H7 (cell line): ENCODE results near the gene VEGFB. TPM values are rescaled to one million over a fixed set of nuclear protein-coding genes. Genes with fewer than 3 reads are reported as not detected.

Experiments used
- DNase-seq: peaks from one replicate; pipeline ENCODE4 v3.0.0; 2012
- H3K27me3 ChIP-seq: 2 replicates; pipeline ENCODE4 v1.6.0; 2011; ENCODE audit warnings: mild to moderate bottlenecking, low read length; ENCODE audit not compliant: control insufficient read depth, insufficient read depth
- H3K36me3 ChIP-seq: replicated peaks from 2 replicates; pipeline ENCODE4 v1.5.1; 2011; ENCODE audit warnings: low read length; ENCODE audit not compliant: control insufficient read depth, insufficient read depth
- H3K4me3 ChIP-seq: 2 replicates; pipeline ENCODE4 v1.5.1; 2011; ENCODE audit warnings: low read depth, mild to moderate bottlenecking, control low read depth, low read length, moderate library complexity; ENCODE audit not compliant: insufficient read depth
- total RNA-seq: library from RNA; depleted of rRNA; stranded (reverse); fragments of >200 nt; shearing (Covaris generic); gene quantifications from 2 replicates; pipeline ENCODE4 v1.2.3, GENCODE V29; 2014

VEGFB gene
- total RNA-seq, 1 experiment from 2014 or later = 17.6 TPM

- no peak for DNase-seq
- H3K36me3 ChIP-seq = no peaks in the 10 kb centered on the region
Observed at GRCh38 chr11:64232182-64232966, 2.0 kb upstream of the VEGFB start.

GRCh38 chr11:64232967-64233315 is 1.4 kb upstream of the VEGFB start:
- Histone ChIP-seq H3K27me3 (peaks cover 10% of the 10 kb centered on the region; the same call in 1 of the 2 replicates), H3K36me3 (peaks cover 4% of the 10 kb centered on the region), H3K4me3 (no peak overlapping the region)
- DNase-seq = no peak

More at GRCh38 chr11:64232182-64232966, 2.0 kb upstream of the VEGFB start:
- Histone ChIP-seq H3K27me3 (peaks cover 10% of the 10 kb centered on the region; the same call in 1 of the 2 replicates), H3K4me3 (no peak overlapping the region)

GRCh38 chr11:64234647-64235379 is 429 bp downstream of the VEGFB start:
- Histone ChIP-seq H3K27me3 (peaks cover 10% of the 10 kb centered on the region; the same call in 1 of the 2 replicates), H3K36me3 (peaks cover 8% of the 10 kb centered on the region), H3K4me3 (peak overlapping the region; percentile 55)
- DNase-seq = peak; percentile 88

- peak overlapping the region; percentile 55 for H3K4me3 ChIP-seq
- H3K27me3 ChIP-seq = peaks cover 10% of the 10 kb centered on the region; the same call in 1 of the 2 replicates
- no peak for DNase-seq
- peaks cover 8% of the 10 kb centered on the region for H3K36me3 ChIP-seq
Observed at GRCh38 chr11:64235437-64236161, 1.2 kb downstream of the VEGFB start.

- H3K36me3 ChIP-seq = peaks cover 8% of the 10 kb centered on the region
- no peak for DNase-seq
Observed at GRCh38 chr11:64237484-64237951, 3.1 kb downstream of the VEGFB start.

GRCh38 chr11:64238076-64238475 is 3.7 kb downstream of the VEGFB start:
- Histone ChIP-seq H3K36me3 (peaks cover 8% of the 10 kb centered on the region), H3K4me3 (no peak overlapping the region), H3K27me3 (peaks cover 7% of the 10 kb centered on the region; the same call in 1 of the 2 replicates)
- no peak for DNase-seq

More at GRCh38 chr11:64237484-64237951, 3.1 kb downstream of the VEGFB start:
- H3K4me3 ChIP-seq = no peak overlapping the region
- peaks cover 10% of the 10 kb centered on the region; the same call in 1 of the 2 replicates for H3K27me3 ChIP-seq

- DNase-seq = no peak
- Histone ChIP-seq H3K36me3 (peaks cover 16% of the 10 kb centered on the region), H3K27me3 (peaks cover 1% of the 10 kb centered on the region; the same call in 1 of the 2 replicates), H3K4me3 (no peak overlapping the region)
Observed at GRCh38 chr11:64238999-64239398, 4.6 kb downstream of the VEGFB start.

- no peaks in the 10 kb centered on the region; the same call in 1 of the 2 replicates for H3K27me3 ChIP-seq
- peaks cover 18% of the 10 kb centered on the region for H3K36me3 ChIP-seq
- DNase-seq = no peak
- peak overlapping the region; percentile 94 for H3K4me3 ChIP-seq
Observed at GRCh38 chr11:64239662-64240434, 5.5 kb downstream of the VEGFB start.

- Histone ChIP-seq H3K27me3 (no peaks in the 10 kb centered on the region), H3K4me3 (peak within 1 kb of the TSS; percentile 94), H3K36me3 (peaks cover 18% of the 10 kb centered on the region)
- peak; percentile 100 for DNase-seq
Observed at GRCh38 chr11:64240435-64241240, 6.3 kb downstream of the VEGFB start, which contains the start of gene FKBP2. Gene FKBP2, plus strand, starts transcription at chr11:64241095. Its CDS starts 1,293 bp downstream, at chr11:64242388.

GRCh38 chr11:64241241-64241490 is 6.8 kb downstream of the VEGFB start:
- peak overlapping the region; percentile 94 for H3K4me3 ChIP-seq
- peak; percentile 100 for DNase-seq
- peaks cover 18% of the 10 kb centered on the region for H3K36me3 ChIP-seq
- no peaks in the 10 kb centered on the region for H3K27me3 ChIP-seq

GRCh38 chr11:64241491-64242374 is 7.3 kb downstream of the VEGFB start:
- Histone ChIP-seq H3K27me3 (no peaks in the 10 kb centered on the region), H3K36me3 (peaks cover 18% of the 10 kb centered on the region), H3K4me3 (peak overlapping the region; percentile 94)
- peak; percentile 92 for DNase-seq

- Histone ChIP-seq H3K36me3 (peaks cover 14% of the 10 kb centered on the region), H3K27me3 (no peaks in the 10 kb centered on the region), H3K4me3 (no peak overlapping the region)
- no peak for DNase-seq
Observed at GRCh38 chr11:64243236-64243854, 9.0 kb downstream of the VEGFB start.
